Glutamatergic neuron (in vitro differentiated cells): ENCODE results near the gene PPP2R5D. TPM values are rescaled to one million over a fixed set of nuclear protein-coding genes. Genes with fewer than 3 reads are reported as not detected.

Experiments
- DNase-seq: peaks from one replicate; pipeline ENCODE4 v3.0.0; 2022
- H3K27ac Mint-ChIP-seq: one replicate; pipeline ENCODE4 v1.8.0; 2020; ENCODE audit warnings: mild to moderate bottlenecking, mixed read lengths, inconsistent platforms; ENCODE audit not compliant: unreplicated experiment
- H3K27me3 Mint-ChIP-seq: one replicate; pipeline ENCODE4 v1.8.0; 2020; ENCODE audit warnings: mild to moderate bottlenecking, moderate library complexity, mixed read lengths, inconsistent platforms; ENCODE audit not compliant: unreplicated experiment
- H3K36me3 Mint-ChIP-seq: one replicate; pipeline ENCODE4 v1.8.0; 2020; ENCODE audit warnings: mild to moderate bottlenecking, mixed read lengths, inconsistent platforms; ENCODE audit not compliant: unreplicated experiment
- H3K4me1 Mint-ChIP-seq: one replicate; pipeline ENCODE4 v1.8.0; 2020; ENCODE audit warnings: mild to moderate bottlenecking, low read depth, mixed read lengths, inconsistent platforms; ENCODE audit not compliant: unreplicated experiment
- H3K4me3 Mint-ChIP-seq: one replicate; pipeline ENCODE4 v1.8.0; 2020; ENCODE audit warnings: mild to moderate bottlenecking, mixed read lengths, inconsistent platforms; ENCODE audit not compliant: unreplicated experiment
- H3K9me3 Mint-ChIP-seq: one replicate; pipeline ENCODE4 v1.8.0; 2020; ENCODE audit warnings: mild to moderate bottlenecking, moderate library complexity, mixed read lengths, inconsistent platforms; ENCODE audit not compliant: unreplicated experiment
- CTCF ChIP-seq: fragments of 200-600 bp; sonication (generic); IDR thresholded peaks from one replicate; pipeline ENCODE4 v1.5.0; 2021; ENCODE audit not compliant: partially characterized antibody, unreplicated experiment
- total RNA-seq: library from RNA; stranded (reverse); fragmentation: NEBNext Ultra II Directional; extraction: Animal tissue kit (Norgen Biotek cat#: 25700); gene quantifications from one replicate; pipeline ENCODE4 v1.2.1, GENCODE V29; 2021; ENCODE audit not compliant: unreplicated experiment

The PPP2R5D gene
- total RNA-seq, 1 donor from 2014 or later, result 59.1 TPM

GRCh38 chr6:43019152-43019551 lies 34.8 kb downstream of the PPP2R5D start:
- TF ChIP-seq CTCF, result no peak
- no peak for DNase-seq
- Mint-ChIP-seq H3K4me1 (peaks cover 26% of the 10 kb centered on the region), H3K9me3 (peaks cover 11% of the 10 kb centered on the region), H3K4me3 (peak overlapping the region; percentile 5), H3K27me3 (peaks cover 10% of the 10 kb centered on the region), H3K36me3 (no peaks in the 10 kb centered on the region), H3K27ac (peak overlapping the region; percentile 22)

- Mint-ChIP-seq H3K9me3 (peaks cover 11% of the 10 kb centered on the region), H3K4me1 (peaks cover 20% of the 10 kb centered on the region), H3K36me3 (no peaks in the 10 kb centered on the region), H3K27ac (peak overlapping the region; percentile 83), H3K4me3 (peak overlapping the region; percentile 68), H3K27me3 (peaks cover 5% of the 10 kb centered on the region)
- TF ChIP-seq CTCF, result no peak
- DNase-seq, result no peak
Observed at GRCh38 chr6:43020052-43020705, 35.8 kb downstream of the PPP2R5D start.

- Mint-ChIP-seq H3K4me3 (peak overlapping the region; percentile 80), H3K27ac (peak overlapping the region; percentile 83), H3K36me3 (no peaks in the 10 kb centered on the region), H3K27me3 (peaks cover 5% of the 10 kb centered on the region), H3K9me3 (peaks cover 11% of the 10 kb centered on the region), H3K4me1 (peaks cover 19% of the 10 kb centered on the region)
- peak; percentile 24 for DNase-seq
- TF ChIP-seq CTCF, result no peak
Observed at GRCh38 chr6:43020847-43021246, 36.5 kb downstream of the PPP2R5D start.

GRCh38 chr6:43021270-43022047 lies 37.1 kb downstream of the PPP2R5D start, which contains the start of gene RRP36:
Gene RRP36 (plus strand): TSS chr6:43021623. CDS start chr6:43021655, 32 bp downstream.
- Mint-ChIP-seq H3K4me1 (peaks cover 13% of the 10 kb centered on the region), H3K36me3 (no peaks in the 10 kb centered on the region), H3K27me3 (peaks cover 5% of the 10 kb centered on the region), H3K4me3 (peak within 1 kb of the TSS; percentile 96), H3K9me3 (peaks cover 8% of the 10 kb centered on the region), H3K27ac (peak within 1 kb of the TSS; percentile 97)
- peak; percentile 85 for DNase-seq
- no peak for TF ChIP-seq CTCF

GRCh38 chr6:43024436-43024835 lies 40.1 kb downstream of the PPP2R5D start:
- H3K27ac Mint-ChIP-seq, result peak overlapping the region; percentile 66
- no peak for DNase-seq
- peak overlapping the region; percentile 1 for H3K4me3 Mint-ChIP-seq
- TF ChIP-seq CTCF, result no peak
- no peaks in the 10 kb centered on the region for H3K36me3 Mint-ChIP-seq
- H3K9me3 Mint-ChIP-seq, result peaks cover 8% of the 10 kb centered on the region
- H3K4me1 Mint-ChIP-seq, result peaks cover 9% of the 10 kb centered on the region
- H3K27me3 Mint-ChIP-seq, result peaks cover 5% of the 10 kb centered on the region
